ENCODE data around the gene ANO3.

ANO3 gene

GRCh38 chr11:26348776-26349175 is 16.8 kb downstream of the ANO3 start:
- Histone ChIP-seq H3K4me3 (no peak overlapping the region), H3K4me1 (peaks cover 4 to 11% (median 8%) of the 10 kb centered on the region in 10 experiments; a peak in 14 of 20 replicates)

GRCh38 chr11:26350002-26350401 is 18.1 kb downstream of the ANO3 start:
- Histone ChIP-seq H3K9ac (no peak overlapping the region), H4K20me1 (no peaks in the 10 kb centered on the region), H3K36me3 (no peaks in the 10 kb centered on the region), H3K9me3 (replicated peaks in 1 of 11) (no peaks in the 10 kb centered on the region), H3K27me3 (no peaks in the 10 kb centered on the region), H3K27ac (no peak overlapping the region), H3K4me1 (peaks cover 4 to 11% (median 8%) of the 10 kb centered on the region in 10 experiments; a peak in 14 of 20 replicates), H3K4me3 (no peak overlapping the region), H3K4me2 (no peak overlapping the region)
- no peak for TF ChIP-seq Cebpa-rat (IDR thresholded peaks at IDR 0.05)

More at GRCh38 chr11:26348776-26349175, 16.8 kb downstream of the ANO3 start:
- Histone ChIP-seq H3K9ac (no peak overlapping the region), H4K20me1 (no peaks in the 10 kb centered on the region), H3K9me3 (replicated peaks in 1 of 11) (no peaks in the 10 kb centered on the region), H3K36me3 (no peaks in the 10 kb centered on the region), H3K27me3 (no peaks in the 10 kb centered on the region), H3K4me2 (peak overlapping the region in 4 of 11 experiments; percentile 4 to 31 (median 22); a peak in 2 of 22 replicates), H3K27ac (no peak overlapping the region)
- TF ChIP-seq Cebpa-rat (IDR thresholded peaks at IDR 0.05) = no peak

GRCh38 chr11:26353010-26353409 is 21.1 kb downstream of the ANO3 start:
- Histone ChIP-seq H3K9ac (no peak overlapping the region), H3K4me3 (no peak overlapping the region), H3K36me3 (no peaks in the 10 kb centered on the region), H3K27ac (no peak overlapping the region), H4K20me1 (no peaks in the 10 kb centered on the region), H3K4me2 (peak overlapping the region in 7 of 11 experiments; percentile 29 to 57 (median 49); a peak in 12 of 22 replicates), H3K9me3 (replicated peaks in 1 of 11) (no peaks in the 10 kb centered on the region), H3K4me1 (peaks cover 4 to 11% (median 8%) of the 10 kb centered on the region in 10 experiments; a peak in 14 of 20 replicates), H3K27me3 (no peaks in the 10 kb centered on the region)
- TF ChIP-seq Cebpa-rat (IDR thresholded peaks at IDR 0.05) = no peak

GRCh38 chr11:26359055-26359454 is 27.1 kb downstream of the ANO3 start:
- Histone ChIP-seq H3K9me3 (replicated peaks in 1 of 11) (peaks cover under 1 to 10% (median 4%) of the 10 kb centered on the region in 11 experiments; a peak in 16 of 22 replicates), H3K27me3 (no peaks in the 10 kb centered on the region), H3K27ac (no peak overlapping the region), H3K9ac (no peak overlapping the region), H3K4me1 (no peaks in the 10 kb centered on the region), H3K4me2 (no peak overlapping the region), H3K4me3 (no peak overlapping the region), H3K36me3 (no peaks in the 10 kb centered on the region), H4K20me1 (no peaks in the 10 kb centered on the region)
- no peak for TF ChIP-seq Cebpa-rat (IDR thresholded peaks at IDR 0.05)

- TF ChIP-seq Cebpa-rat (IDR thresholded peaks at IDR 0.05) = no peak
- H3K36me3 ChIP-seq = no peaks in the 10 kb centered on the region; a peak in 2 of 22 replicates
- no peak overlapping the region for H3K27ac ChIP-seq
These were observed 33.4 kb downstream of the ANO3 start for GRCh38 chr11:26365284-26365683.

GRCh38 chr11:26377619-26378018 is 45.7 kb downstream of the ANO3 start:
- H3K27ac ChIP-seq = no peak overlapping the region
- H3K4me2 ChIP-seq = no peak overlapping the region
- TF ChIP-seq Cebpa-rat (IDR thresholded peaks at IDR 0.05) = no peak
- no peaks in the 10 kb centered on the region for H3K27me3 ChIP-seq
- H3K9ac ChIP-seq = no peak overlapping the region
- no peaks in the 10 kb centered on the region for H3K36me3 ChIP-seq
- no peak overlapping the region for H3K4me3 ChIP-seq
- no peaks in the 10 kb centered on the region for H3K4me1 ChIP-seq
- no peaks in the 10 kb centered on the region for H4K20me1 ChIP-seq
- peaks cover under 1 to 13% (median 7%) of the 10 kb centered on the region in 11 experiments; a peak in 11 of 22 replicates for H3K9me3 ChIP-seq (replicated peaks in 1 of 11)

More at GRCh38 chr11:26365284-26365683, 33.4 kb downstream of the ANO3 start:
- Histone ChIP-seq H3K4me1 (no peaks in the 10 kb centered on the region), H3K27me3 (no peaks in the 10 kb centered on the region), H3K9ac (no peak overlapping the region), H3K9me3 (replicated peaks in 1 of 11) (peaks cover 23 to 44% (median 30%) of the 10 kb centered on the region in 11 experiments), H4K20me1 (no peaks in the 10 kb centered on the region), H3K4me2 (no peak overlapping the region), H3K4me3 (no peak overlapping the region)

- Histone ChIP-seq H3K27me3 (no peaks in the 10 kb centered on the region), H3K4me2 (no peak overlapping the region), H3K4me1 (no peaks in the 10 kb centered on the region), H3K4me3 (no peak overlapping the region), H3K36me3 (no peaks in the 10 kb centered on the region), H3K9ac (no peak overlapping the region), H3K27ac (no peak overlapping the region), H4K20me1 (no peaks in the 10 kb centered on the region), H3K9me3 (replicated peaks in 1 of 11) (no peaks in the 10 kb centered on the region)
- TF ChIP-seq Cebpa-rat (IDR thresholded peaks at IDR 0.05) = no peak
These were observed 67.4 kb downstream of the ANO3 start for GRCh38 chr11:26399336-26399735.

- Histone ChIP-seq H3K9me3 (replicated peaks in 1 of 11) (no peaks in the 10 kb centered on the region), H3K27me3 (no peaks in the 10 kb centered on the region), H3K4me3 (no peak overlapping the region), H3K4me1 (no peaks in the 10 kb centered on the region), H4K20me1 (no peaks in the 10 kb centered on the region), H3K4me2 (no peak overlapping the region), H3K9ac (no peak overlapping the region), H3K36me3 (no peaks in the 10 kb centered on the region), H3K27ac (no peak overlapping the region)
- no peak for TF ChIP-seq Cebpa-rat (IDR thresholded peaks at IDR 0.05)
These were observed 78.9 kb downstream of the ANO3 start for GRCh38 chr11:26410706-26411366.

- H3K4me2 ChIP-seq = no peak overlapping the region
- H3K36me3 ChIP-seq = no peaks in the 10 kb centered on the region
- H3K9me3 ChIP-seq (replicated peaks in 1 of 11) = no peaks in the 10 kb centered on the region
- no peaks in the 10 kb centered on the region for H3K27me3 ChIP-seq
- H3K4me3 ChIP-seq = no peak overlapping the region
- no peaks in the 10 kb centered on the region for H3K4me1 ChIP-seq
- no peak for TF ChIP-seq Cebpa-rat (IDR thresholded peaks at IDR 0.05)
- no peak overlapping the region for H3K9ac ChIP-seq
- no peak overlapping the region for H3K27ac ChIP-seq
- H4K20me1 ChIP-seq = no peaks in the 10 kb centered on the region
These were observed 81.0 kb downstream of the ANO3 start for GRCh38 chr11:26412955-26413354.

GRCh38 chr11:26418386-26418912 is 86.5 kb downstream of the ANO3 start:
- H3K27me3 ChIP-seq = no peaks in the 10 kb centered on the region
- H3K9ac ChIP-seq = no peak overlapping the region
- no peaks in the 10 kb centered on the region for H3K36me3 ChIP-seq
- no peak overlapping the region for H3K4me2 ChIP-seq
- H3K4me1 ChIP-seq = peaks cover 0 to under 1% (median 0%) of the 10 kb centered on the region in 10 experiments; a peak in 2 of 20 replicates
- no peak for TF ChIP-seq Cebpa-rat (IDR thresholded peaks at IDR 0.05)
- peaks cover 0 to 11% (median 0%) of the 10 kb centered on the region in 11 experiments; a peak in 6 of 22 replicates for H3K9me3 ChIP-seq (replicated peaks in 1 of 11)
- H3K27ac ChIP-seq = no peak overlapping the region
- no peaks in the 10 kb centered on the region for H4K20me1 ChIP-seq
- no peak overlapping the region for H3K4me3 ChIP-seq

All from BLaER1 treated with 17β-estradiol and CSF1 and Interleukin-3, amounts not matched to agents 10 nM and 100 nM (cell line).